Inflammatory macrophage treated with lipopolysaccharide for 4 hours (primary cell): ENCODE results near the gene ENOX2.
A peak's percentile ranks its signal among the peaks of the same experiment; 100 is the strongest.

Experiments used
- DNase-seq: peaks from one replicate; pipeline ENCODE4 v3.0.0-alpha.2; 2020

ENOX2 gene

DNA sequence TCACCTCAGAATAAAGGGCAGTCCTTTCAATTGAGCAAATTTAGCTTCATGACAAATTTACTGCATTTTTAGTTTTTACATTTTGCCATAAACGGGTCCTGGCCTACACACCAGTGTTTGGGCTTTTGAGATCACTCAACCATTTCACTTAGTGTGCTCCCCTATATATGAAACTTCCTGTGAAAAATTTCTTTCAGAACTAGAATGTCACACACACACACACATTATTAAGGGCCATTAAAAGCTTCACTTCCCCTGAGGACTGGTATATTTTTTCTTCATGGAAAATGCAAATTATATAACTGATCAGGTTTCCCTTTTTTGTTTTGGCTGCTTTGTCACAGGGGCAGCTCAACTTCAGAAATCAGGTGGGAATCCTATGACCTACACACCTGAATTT is 206.5 kb downstream of the ENOX2 start:
- DNase-seq = no peak

DNA sequence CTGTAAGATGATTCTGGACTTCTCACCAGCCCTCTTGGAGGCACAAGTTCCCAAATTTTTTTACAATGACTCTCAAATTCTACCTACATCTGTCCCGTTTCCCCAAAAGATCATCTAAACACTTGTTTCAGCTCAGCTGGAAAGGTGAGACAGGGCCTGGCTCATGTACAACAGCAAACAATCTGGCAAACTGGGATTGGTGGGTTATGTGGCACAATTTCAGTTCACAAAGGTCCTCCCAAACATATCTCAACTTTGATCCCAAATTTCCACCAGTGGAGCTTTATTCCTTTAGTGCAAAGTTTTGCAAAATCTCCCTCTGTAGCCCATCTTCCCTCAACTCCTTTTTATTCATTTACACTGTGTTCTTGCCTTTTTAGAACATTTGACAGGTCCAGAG is 207.1 kb downstream of the ENOX2 start:
- DNase-seq = no peak

DNA sequence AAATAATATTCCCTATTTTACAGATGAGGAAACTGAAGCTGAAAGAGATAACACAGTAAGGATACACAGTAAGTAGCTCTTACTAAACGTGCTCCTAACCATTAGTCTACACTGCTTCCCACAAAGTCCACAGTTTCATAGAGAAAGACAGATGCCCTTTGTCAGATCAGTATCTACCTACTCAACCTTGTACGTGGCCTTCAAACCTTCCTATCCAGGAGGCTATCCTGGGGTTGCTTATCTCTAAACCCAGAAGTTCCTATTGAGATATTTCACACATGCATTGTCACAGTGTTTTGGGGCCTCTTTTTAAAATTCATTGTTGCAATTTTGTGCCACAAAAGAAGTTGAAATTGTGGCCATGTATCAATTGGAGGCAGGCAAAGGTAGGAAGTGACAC is 208.0 kb downstream of the ENOX2 start:
- no peak for DNase-seq

DNA sequence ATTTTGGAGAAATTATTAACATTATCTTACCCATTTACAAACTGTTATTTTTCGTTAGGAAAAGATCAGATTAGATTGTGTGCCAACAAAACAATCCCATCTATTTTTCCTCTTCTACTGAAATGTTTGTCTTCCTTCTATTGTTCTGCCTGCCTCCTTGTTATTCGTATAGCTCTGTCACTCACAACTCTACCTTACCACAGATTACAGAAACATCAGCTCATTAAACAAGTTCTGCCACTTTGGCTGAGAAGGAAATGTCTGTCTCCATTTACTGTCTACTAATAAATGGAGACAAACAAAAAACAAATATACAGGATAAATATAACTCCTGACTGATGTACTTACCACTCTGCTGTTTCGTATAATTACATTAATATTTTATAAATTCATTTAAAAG is 211.4 kb downstream of the ENOX2 start:
- DNase-seq = no peak

DNA sequence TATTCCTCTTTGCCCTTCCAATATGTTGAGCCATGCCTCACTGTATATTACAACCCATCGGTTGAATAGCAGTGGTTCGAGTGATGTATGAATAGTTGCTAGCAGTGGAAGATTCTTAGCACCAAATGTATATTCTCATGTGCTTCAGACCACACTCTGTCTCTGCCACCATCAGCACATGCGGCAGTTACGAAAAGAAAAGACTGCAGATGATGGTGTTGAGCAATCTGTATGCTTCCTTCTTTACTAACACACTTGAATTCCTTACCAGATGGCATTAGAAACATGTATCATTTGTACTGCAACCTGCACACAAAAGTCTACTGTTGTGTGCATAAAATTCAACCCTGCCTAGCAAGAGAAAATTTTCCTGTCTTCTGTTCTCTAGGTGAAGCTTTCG is 214.6 kb downstream of the ENOX2 start:
- peak; percentile 1 for DNase-seq

DNA sequence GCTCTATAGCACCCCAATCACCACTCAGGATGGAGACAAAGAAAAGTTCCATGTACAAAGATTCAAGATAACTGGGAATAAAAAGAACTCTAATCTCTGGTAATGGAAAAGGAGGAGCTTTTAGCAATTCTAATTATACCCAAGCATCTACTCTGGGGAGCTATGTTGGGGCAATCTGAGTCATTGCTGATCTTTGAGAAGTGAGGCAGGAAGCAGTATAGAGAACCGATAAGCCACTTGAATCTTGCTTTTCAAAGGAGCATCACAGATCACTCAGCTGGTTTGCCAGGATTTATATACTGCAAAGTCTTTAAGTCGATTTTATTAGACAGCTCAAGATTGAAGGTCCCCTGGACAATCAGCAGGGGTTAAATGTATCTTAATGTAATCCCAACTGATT is 220.0 kb downstream of the ENOX2 start:
- no peak for DNase-seq

DNA sequence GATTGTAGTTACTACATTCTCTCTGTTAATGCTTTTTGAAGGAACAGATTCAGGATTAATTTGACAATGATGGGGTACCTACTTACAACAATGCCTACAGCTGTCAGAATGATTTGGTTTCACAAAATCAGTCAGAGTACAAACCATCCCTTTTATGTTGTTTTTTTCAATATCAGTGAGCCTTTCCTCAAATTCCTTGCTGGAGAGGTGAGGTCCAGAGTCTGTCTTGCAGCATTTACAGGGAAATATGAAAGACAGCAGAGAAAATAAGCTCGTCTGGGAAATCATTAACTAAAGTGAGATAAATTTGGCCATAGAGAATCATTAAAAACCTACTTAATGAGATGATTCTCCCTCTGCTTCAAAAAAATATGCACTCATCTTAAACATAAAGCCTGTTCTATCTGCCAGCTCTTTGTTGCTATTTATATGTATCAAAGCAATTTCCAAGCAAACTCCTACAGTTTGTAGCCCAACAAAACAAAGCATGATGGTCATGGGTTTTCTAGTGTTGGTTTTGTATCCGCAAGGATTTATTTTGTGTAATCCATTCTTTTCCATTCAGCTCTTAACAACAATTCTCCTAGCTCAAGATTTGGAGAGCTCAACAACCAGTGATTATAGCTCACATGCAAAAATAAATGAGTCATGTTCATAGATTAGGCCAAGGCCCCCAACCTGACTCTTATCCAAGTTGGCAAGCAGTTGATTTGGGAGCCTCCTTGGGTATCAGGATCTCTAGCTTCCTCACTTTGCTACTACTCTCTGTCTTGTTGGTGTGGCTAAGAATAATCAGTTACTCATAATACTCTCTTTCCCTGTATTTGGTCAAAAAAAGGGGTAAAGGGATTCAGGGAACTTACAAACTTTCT is 222.6 kb downstream of the ENOX2 start:
- no peak for DNase-seq

DNA sequence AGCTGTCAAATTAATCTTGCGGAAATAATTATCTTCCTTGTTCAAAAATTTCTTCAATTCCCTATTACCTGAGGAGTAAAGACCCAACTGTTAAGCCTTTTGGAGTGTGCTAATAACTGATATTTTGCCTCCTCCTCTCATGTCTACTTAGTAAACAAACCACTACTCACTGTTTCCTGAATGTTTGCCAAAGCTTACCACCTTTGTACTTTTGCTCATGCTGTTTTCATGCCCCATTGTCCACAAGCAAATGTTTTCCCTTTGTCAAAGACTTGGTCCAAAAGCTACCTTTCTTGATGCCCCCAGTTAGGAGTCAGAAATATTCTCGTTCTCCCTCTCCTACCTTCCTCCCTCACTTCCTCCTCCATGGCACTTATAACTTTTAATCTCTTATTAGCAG is 226.1 kb downstream of the ENOX2 start:
- no peak for DNase-seq

DNA sequence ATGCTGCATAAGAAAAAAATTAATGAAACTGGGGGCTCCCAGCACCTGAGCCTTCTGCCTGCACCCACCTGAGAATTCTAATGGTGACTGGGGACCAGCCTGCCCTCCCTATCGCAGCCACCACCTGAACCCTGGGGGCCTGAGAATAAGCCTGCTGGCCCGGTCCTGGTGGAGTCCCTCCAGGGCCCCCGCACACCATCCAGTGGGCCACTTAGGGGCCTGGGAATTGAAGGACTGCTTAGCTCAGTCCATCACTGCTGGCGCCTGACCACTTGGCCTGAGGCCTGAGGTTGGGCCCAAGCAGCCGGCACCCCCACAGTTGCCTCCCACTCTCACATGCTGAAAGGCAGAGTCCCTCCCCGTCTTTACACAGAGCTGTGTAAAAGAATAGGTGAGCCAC is 230.8 kb downstream of the ENOX2 start:
- DNase-seq = no peak

DNA sequence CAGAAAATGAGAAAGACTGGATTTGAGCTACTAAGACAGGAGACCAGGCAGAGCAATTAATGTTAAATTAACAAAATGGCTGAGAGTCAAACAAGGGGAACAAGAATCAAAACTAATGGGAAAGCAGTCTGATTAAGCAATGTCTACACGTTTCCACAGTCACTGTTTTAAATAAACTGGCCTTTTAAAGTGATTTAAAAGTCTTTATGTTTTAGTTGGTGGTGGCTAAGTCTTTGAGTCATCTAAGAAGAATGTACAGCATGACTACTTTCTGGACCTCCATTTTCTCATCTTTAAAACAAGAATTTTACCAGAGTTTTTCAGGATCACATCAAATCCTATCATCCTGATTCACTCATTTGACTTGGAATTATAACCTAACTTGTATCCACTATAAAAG is 233.8 kb downstream of the ENOX2 start:
- DNase-seq = no peak

DNA sequence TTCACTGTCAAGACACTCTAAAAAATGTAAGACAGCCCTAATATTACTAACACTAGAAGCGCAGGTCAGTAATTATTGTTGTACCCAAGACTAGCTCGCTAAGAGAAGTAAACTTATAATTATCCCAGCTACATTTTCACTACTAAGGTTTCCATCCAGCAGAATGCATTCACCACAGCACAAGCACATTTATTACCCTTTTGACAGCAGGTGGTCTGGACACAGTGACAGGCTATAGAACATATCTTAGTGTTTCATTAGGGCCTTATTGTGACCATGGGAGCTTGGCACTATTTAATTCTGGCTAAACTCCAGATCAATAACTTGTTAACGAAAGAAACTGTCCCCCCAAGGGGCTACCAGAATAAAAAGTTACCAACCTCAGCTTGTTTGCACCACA is 237.7 kb downstream of the ENOX2 start:
- no peak for DNase-seq

DNA sequence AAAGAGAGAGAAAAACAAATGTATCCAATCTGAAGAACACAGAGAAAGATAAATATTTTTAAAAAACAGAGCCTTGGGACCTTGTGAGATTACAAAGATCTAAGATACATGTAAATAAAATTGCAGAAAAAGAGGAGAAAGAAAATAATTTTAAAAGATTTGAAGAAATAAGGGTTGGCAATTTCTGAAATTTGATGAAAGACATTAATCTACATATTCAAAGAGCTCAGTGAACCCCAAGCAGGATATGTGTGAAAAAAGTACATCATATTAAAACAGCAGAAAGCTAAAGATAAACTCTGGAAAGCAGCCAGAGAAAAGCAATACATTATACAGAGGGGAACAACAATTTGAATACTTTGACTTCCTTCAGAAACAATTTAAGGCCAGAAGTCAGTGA is 244.7 kb downstream of the ENOX2 start:
- DNase-seq = no peak

DNA sequence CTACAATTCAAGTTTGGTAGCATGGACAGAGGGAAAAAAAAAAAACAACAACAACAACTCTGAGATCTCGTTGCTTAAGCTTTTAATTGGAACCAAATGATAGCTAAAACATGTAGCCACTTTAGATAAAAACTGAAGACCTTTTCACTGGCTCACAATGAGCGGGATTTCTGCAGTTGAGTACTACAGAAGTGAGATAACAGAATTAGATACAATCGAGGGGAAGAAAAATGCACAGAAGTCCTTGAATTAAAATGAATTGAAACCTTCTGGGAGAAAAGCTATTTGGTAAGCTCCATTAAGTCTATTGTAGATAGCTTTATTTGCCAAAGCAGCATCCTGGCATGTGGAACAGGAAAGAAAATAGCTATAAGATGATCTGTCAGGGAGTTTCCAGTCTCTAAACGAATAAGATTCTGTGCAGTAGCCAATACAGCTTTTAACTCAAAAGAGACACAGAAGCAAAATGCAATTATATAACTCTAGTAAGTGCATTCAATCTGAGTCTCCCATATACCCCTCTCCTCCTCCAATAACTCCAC is 248.5 kb downstream of the ENOX2 start:
- no peak for DNase-seq

DNA sequence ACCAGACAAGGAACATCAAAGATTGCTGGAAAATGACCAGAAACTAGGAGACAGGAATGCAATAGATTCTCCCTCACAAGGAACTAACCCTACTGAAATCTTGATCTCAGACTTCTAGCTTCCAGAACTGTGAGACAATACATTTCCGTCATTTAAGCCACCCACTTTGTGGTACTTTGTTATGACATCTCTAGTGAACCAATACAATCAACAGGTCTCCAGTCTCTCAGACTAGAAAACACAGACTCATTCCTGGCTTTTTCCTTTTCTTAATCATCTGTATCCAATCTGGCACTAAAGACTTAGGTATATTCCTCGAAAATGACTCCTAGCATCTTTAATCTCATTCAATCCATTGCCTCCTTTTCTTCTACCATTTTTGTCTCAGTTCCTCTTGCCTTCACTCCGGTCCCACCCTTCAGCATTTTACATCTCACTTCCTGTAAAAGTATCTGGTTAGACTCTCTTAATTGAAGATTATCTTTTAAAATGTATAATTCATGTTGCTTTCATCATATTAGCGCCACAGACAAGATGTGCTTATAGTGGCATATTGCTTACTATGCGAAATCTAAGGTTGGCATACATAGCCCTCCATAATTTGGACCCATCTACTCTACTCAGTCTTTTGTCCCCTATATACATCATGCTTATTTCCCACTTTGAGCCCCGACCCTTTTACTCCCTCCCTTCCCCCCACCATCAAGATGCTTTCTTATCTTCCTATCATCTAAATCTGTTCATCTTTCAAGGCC is 250.0 kb downstream of the ENOX2 start:
- no peak for DNase-seq

DNA sequence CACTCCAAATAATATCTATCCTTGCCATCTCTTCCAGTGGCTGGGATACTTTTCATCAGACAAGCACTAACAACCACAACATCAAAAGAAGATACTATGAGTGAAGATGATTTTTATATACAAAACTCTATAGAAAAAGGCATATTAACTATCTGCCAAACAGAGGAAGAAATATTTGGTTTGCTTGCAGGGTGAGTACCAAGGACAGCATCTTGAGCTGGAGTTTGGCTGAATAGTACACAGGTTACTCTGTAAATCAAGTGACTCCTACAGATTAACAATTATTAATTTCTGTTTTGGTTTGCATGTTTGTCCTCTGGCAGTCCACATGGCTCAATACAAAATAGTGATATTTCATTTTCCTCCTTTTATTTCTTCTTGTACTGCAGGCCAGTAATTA is 253.3 kb downstream of the ENOX2 start:
- no peak for DNase-seq

DNA sequence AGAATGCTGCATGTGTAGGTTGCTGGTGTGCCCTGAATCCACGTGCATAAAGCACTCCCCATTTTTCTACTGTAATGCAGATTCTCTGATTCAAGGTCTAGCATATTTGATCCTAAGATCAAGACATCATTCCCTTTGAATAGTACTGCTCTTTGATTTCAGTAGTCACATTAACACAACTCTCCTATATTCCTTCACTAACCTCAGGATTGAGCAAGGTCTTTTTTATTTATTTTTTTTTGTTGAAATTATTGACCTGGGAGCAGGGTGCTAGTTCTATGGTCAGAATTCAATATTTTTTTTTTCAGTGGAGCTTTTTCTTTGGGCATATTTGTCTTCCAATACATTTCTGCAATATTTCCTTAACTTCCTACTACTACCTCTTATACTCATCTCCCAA is 255.5 kb downstream of the ENOX2 start:
- no peak for DNase-seq

DNA sequence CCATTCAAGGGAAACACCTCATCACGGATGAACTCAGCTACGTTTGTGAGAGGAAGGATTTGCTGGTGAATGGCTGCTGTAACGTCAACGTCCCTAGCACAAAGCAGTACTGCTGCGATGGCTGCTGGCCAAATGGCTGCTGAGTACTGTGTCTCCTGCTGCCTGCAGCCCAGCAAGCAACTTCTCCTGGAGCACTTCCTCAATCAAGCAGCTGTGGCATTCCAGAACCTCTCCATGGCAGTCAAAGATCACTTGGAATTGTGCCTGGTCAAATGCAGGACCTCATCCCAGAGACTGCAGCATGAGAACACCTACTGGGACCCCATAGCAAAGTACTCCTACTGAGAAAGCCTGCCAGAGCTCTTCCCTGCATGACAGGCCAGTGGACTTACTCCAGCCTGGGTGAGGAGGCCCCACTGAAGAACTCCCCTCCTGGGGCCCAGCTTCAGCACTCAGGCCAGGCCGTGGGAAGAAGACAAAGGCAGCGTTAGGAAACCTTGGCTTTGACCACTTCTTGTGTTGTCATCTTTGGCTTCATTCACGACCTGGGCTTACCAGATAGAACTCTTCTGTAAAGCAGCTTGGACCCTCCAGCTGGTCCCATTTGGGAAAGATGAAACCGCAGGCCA is 256.9 kb downstream of the ENOX2 start:
- no peak for DNase-seq

DNA sequence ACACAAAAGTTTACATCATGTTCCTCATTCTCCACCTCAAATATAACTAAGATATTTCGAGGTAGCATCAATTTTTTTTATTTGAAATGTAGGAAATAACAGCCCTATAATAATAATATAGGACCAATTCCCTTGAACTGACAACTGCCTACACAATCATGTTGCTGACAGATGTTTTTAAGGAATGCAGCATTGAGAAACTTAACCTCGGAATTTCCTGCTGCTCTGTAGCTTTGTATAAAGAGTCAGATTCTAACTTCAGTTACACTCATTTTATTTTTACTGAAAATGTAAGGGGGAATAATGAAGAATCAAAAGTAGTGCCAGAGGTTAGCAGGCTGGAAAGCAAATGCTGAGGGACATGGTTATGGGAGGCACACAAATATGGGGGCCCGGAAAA is 265.4 kb downstream of the ENOX2 start:
- DNase-seq = no peak

DNA sequence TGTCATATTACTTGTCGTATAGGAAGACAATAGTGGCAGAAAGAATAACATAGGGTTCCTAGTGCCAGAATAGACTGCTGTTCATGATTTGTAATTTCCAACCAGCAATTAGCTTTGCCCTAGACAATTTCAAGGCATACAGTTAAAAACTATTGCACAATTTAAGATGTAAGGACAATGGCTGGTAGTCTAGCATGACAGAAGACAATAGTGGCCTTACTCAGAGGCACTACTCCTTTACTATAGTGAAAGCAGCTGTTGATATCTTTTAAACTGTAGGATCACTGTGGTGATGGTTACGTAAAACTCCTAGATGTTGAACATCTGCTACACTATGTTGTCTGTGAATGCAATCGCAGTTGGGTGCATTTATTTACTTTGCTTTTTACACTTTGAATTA is 266.7 kb downstream of the ENOX2 start:
- DNase-seq = no peak

DNA sequence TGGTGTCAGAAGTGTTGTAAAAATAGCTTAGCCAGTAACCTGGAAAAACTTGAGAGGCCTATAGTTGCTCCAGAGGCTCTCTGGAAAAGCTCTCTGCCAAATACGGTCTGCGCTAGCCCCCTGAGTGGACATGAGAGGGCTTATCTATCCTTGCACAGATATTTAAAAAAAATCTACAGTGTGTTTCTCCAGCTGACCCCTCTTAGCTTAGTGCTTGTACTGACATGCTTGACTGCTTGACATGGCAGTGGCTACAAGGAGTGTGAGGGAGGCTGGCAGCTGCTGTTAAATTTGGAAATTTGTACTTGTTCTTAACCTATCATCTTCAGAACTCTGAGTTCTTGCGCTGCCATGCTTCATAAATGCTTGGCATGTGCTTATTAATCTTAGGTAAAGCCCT is 272.0 kb downstream of the ENOX2 start:
- no peak for DNase-seq

DNA sequence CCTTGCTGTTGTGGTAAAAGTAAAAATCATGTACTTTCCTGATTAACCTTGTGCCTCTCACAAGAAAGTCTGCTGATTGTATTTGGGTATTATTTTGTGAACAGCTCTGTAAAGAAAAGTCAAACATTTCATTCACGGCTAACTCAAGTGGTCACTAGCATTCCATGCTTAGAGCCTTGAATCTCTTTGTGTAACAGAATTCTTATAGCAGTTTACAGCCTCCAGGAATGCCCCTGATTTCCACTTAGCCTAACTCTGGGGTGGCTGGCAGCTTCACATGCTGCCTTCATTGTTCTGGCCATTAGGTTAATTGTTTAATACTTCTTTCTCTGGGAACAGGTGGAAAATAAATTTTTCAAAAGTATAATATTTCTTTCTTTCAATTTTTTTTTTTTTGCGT is 274.5 kb downstream of the ENOX2 start:
- DNase-seq = no peak

DNA sequence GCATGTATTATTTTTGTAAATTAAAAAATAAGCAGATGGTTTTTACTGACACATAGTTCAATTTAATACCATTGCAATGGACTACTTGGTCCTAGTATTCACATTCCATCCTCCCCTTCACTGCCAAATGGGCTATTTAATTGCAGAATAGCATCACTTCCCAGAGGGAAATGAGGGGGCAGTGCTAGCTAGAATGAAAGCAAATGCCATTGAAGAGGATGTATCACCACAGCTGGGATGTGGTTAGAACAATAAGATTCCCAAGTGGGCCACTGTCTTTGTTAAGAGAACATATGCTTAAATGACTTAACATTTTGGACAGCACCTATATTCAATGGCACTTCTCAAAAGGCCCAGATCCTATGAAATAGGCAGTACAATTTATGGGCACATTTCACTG is 276.5 kb downstream of the ENOX2 start:
- no peak for DNase-seq

DNA sequence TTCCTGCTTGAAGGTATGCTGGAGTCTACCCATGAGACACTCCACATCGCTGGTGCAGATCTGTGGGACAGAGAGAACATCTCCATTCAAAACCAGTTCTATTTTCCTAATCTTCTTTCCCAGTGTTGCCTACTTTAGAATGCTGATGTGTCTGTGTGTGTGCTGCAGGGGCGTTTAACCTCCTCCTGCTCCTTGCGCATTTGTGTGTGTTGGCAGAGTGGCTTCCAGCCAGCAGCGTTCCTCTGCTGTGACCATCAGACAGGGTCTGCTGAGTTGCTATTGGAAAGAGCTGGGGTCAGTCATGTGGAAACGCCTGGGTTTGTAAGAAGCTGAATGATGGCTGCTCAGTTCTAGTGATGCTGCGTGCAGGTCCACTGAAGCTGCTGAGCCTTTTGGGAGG is 277.6 kb downstream of the ENOX2 start:
- no peak for DNase-seq

DNA sequence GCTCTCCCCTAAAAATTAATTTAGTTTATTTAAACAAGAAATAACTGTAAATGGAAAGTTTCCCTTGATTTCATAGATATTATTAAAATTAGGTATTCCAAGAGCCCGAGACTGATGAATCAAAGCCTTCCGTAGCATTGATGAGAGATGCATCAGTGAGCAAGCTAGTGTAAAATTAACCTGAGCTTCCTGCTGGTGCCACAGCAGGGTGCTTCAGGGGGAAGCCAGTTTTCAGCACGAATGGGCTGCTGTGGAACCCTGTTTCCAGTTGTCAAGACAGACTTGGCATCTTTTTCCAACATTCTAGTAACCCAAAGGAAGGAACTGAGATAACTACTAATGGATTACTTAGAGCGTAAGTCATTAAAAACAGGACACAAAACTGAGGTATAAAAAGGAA is 279.5 kb downstream of the ENOX2 start:
- DNase-seq = no peak
